CD14-positive monocyte (primary cell): ENCODE data around the gene ERLIN1. TPM values are rescaled to one million over a fixed set of nuclear protein-coding genes. Genes with fewer than 3 reads are reported as not detected.
A peak's percentile ranks its signal among the peaks of the same experiment; 100 is the strongest.

Experiments used
- DNase-seq, 3 donors: peaks; one replicate each; pipeline ENCODE4 v3.0.0-alpha.2; 2011 to 2022
- H2AFZ ChIP-seq: 2 replicates; pipeline ENCODE4 v1.6.0; 2012; ENCODE audit warnings: mild to moderate bottlenecking, low read depth, low read length, inconsistent platforms; ENCODE audit not compliant: insufficient read depth, poor library complexity, severe bottlenecking
- H3K27ac ChIP-seq, 2 donors: 1 replicate in 1 of 2; 2 replicates in 1 of 2; pipeline ENCODE4 v1.5.1; 2012 to 2013; ENCODE audit warnings: low read length in 2 of 2, control low read depth in 1 of 2, inconsistent platforms in 1 of 2, low read depth in 1 of 2, mild to moderate bottlenecking in 1 of 2
- H3K27me3 ChIP-seq, 2 donors: one replicate each; pipeline versions ENCODE4 v1.6.0 to v1.6.1; 2011 to 2013; ENCODE audit warnings: low read length in 2 of 2; ENCODE audit not compliant: control insufficient read depth in 2 of 2, insufficient read depth in 2 of 2
- H3K36me3 ChIP-seq, 2 donors: replicated peaks in 1 of 2; 1 replicate in 1 of 2; 2 replicates in 1 of 2; pipeline versions ENCODE4 v1.5.1 to v1.6.1; 2012 to 2013; ENCODE audit warnings: low read length in 2 of 2, control low read depth in 1 of 2, inconsistent platforms in 1 of 2, mild to moderate bottlenecking in 1 of 2; ENCODE audit not compliant: insufficient read depth in 2 of 2, control insufficient read depth in 1 of 2
- H3K4me1 ChIP-seq, 2 donors: 1 replicate in 1 of 2; 2 replicates in 1 of 2; pipeline versions ENCODE4 v1.5.1 to v1.6.1; 2012 to 2013; ENCODE audit warnings: low read length in 2 of 2, control low read depth in 1 of 2, inconsistent platforms in 1 of 2, mild to moderate bottlenecking in 1 of 2, moderate library complexity in 1 of 2; ENCODE audit not compliant: insufficient read depth in 2 of 2, control insufficient read depth in 1 of 2
- H3K4me2 ChIP-seq: replicated peaks from 2 replicates; pipeline ENCODE3; 2012; ENCODE audit warnings: low read length, moderate library complexity, mild to moderate bottlenecking; ENCODE audit not compliant: poor library complexity, severe bottlenecking; ENCODE audit errors: extremely low read depth
- H3K4me3 ChIP-seq, 3 experiments: fragments of 200-600 bp in 1 of 3; sonication (generic) in 1 of 3; replicated peaks in 1 of 3; 1 replicate in 2 of 3; 2 replicates in 1 of 3; pipeline ENCODE4 v1.5.1; 2011 to 2013; ENCODE audit warnings: low read length in 3 of 3, mild to moderate bottlenecking in 3 of 3, control low read depth in 2 of 3, low read depth in 2 of 3, inconsistent platforms in 1 of 3, moderate library complexity in 1 of 3
- H3K79me2 ChIP-seq: 2 replicates; pipeline ENCODE4 v1.6.0; 2012; ENCODE audit warnings: mild to moderate bottlenecking, control low read depth, inconsistent platforms, low read length, moderate library complexity; ENCODE audit not compliant: insufficient read depth
- H3K9ac ChIP-seq: 2 replicates; pipeline ENCODE4 v1.6.0; 2017; ENCODE audit warnings: low read length, mild to moderate bottlenecking; ENCODE audit not compliant: insufficient read depth, poor library complexity, severe bottlenecking
- H3K9me3 ChIP-seq, 2 donors: replicated peaks in 1 of 2; 1 replicate in 1 of 2; 2 replicates in 1 of 2; pipeline versions ENCODE4 v1.5.1 to v1.6.1; 2012 to 2013; ENCODE audit warnings: low read length in 2 of 2, control low read depth in 1 of 2; ENCODE audit not compliant: control insufficient read depth in 1 of 2, insufficient read depth in 1 of 2
- H4K20me1 ChIP-seq: 2 replicates; pipeline ENCODE4 v1.6.0; 2012; ENCODE audit warnings: mild to moderate bottlenecking, low read length, control low read depth, moderate library complexity; ENCODE audit not compliant: insufficient read depth
- H3K27ac Mint-ChIP-seq, 7 donors: one replicate each; pipeline ENCODE4 v1.8.0; 2020; ENCODE audit warnings: mild to moderate bottlenecking in 7 of 7, mixed read lengths in 7 of 7, moderate library complexity in 6 of 7, inconsistent platforms in 2 of 7
- H3K27me3 Mint-ChIP-seq, 3 donors: one replicate each; pipeline ENCODE4 v1.8.0; 2021 to 2022; ENCODE audit warnings: low read depth in 3 of 3, mild to moderate bottlenecking in 3 of 3, mixed read lengths in 3 of 3, moderate library complexity in 3 of 3, inconsistent platforms in 1 of 3
- H3K36me3 Mint-ChIP-seq, 2 donors: one replicate each; pipeline ENCODE4 v1.8.0; 2020; ENCODE audit warnings: mixed read lengths in 2 of 2, inconsistent platforms in 1 of 2, mild to moderate bottlenecking in 1 of 2
- H3K4me1 Mint-ChIP-seq: one replicate; pipeline ENCODE4 v1.8.0; 2020; ENCODE audit warnings: mild to moderate bottlenecking, mixed read lengths
- H3K4me3 Mint-ChIP-seq, 2 donors: one replicate each; pipeline ENCODE4 v1.8.0; 2020; ENCODE audit warnings: mild to moderate bottlenecking in 2 of 2, mixed read lengths in 2 of 2, moderate library complexity in 1 of 2
- H3K9me3 Mint-ChIP-seq, 7 donors: one replicate each; pipeline ENCODE4 v1.8.0; 2020 to 2022; ENCODE audit warnings: mixed read lengths in 7 of 7, mild to moderate bottlenecking in 6 of 7, moderate library complexity in 6 of 7, inconsistent platforms in 2 of 7
- CTCF ChIP-seq: fragments of 200-600 bp; IDR thresholded peaks from one replicate; pipeline ENCODE4 v1.8.0; 2022; ENCODE audit warnings: antibody characterized with exemption, mild to moderate bottlenecking
- whole genome bisulfite sequencing: methylation state at CpG from one replicate; pipeline ENCODE4 v1.1.5; 2013; ENCODE audit warnings: missing lambda C conversion rate; ENCODE audit not compliant: insufficient coverage; 5-methylcytosine and 5-hydroxymethylcytosine counted together
- intact Hi-C, 2 donors: fragments of 100-400 bp; cut with micrococcal nuclease; formaldehyde crosslinking; loops; one replicate each; pipeline versions ENCODE4 v1.15.0 to v1.15.1; 2023
- polyA minus RNA-seq: library from RNA; depleted of rRNA, polyadenylated mRNA; stranded (reverse); fragments of >200 nt; gene quantifications from 2 replicates; pipeline ENCODE4 v1.2.3, GENCODE V29; 2012
- polyA plus RNA-seq, 3 donors: library from polyadenylated mRNA; depleted of rRNA in 1 of 3; unstranded in 2 of 3; stranded (reverse) in 1 of 3; fragments of 300-500 nt in 2 of 3; fragments of >200 nt in 1 of 3; fragmentation: Illumina TruSeq in 2 of 3; gene quantifications; 1 replicate in 2 of 3; 2 replicates in 1 of 3; pipeline ENCODE4 v1.2.3, GENCODE V29; 2012 to 2021
- total RNA-seq, 12 experiments: library from RNA in 1 of 12; stranded (reverse) in 1 of 12; fragments of 120-200 nt in 1 of 12; gene quantifications; one replicate each; pipeline ENCODE4 v1.2.4 and lab custom pipeline; 2013 to 2026; ENCODE audit warnings: mixed read lengths in 6 of 12, inconsistent platforms in 1 of 12

The ERLIN1 gene
- 12.7 TPM for total RNA-seq (2013)
- 10 to 100 TPM; 14.5 to 31.4 (median 18.7) TPM for polyA plus RNA-seq
- 6.1 and 8.5 TPM in 2 replicates for polyA minus RNA-seq
- 4.2 to 38.9 (median 26.2) reads per million in 11 experiments for total RNA-seq (lab: John Stamatoyannopoulos, UW)

GRCh38 chr10:100185364-100186252, at the start of gene ERLIN1:
Gene ERLIN1 (minus strand): TSS chr10:100186029. CDS start chr10:100185626, 403 bp downstream.
- no peaks in the 10 kb centered on the region for H3K9me3 ChIP-seq
- H3K36me3 ChIP-seq: peaks cover 13 to 24% of the 10 kb centered on the region in 2 donors
- peak within 1 kb of the TSS; percentile 77 for H2AFZ ChIP-seq
- peak; percentile 84 to 89 (median 89) for DNase-seq
- Mint-ChIP-seq H3K36me3 (peaks cover 15 to 19% of the 10 kb centered on the region in 2 donors), H3K4me1 (peaks cover 62% of the 10 kb centered on the region), H3K9me3 (no peaks in the 10 kb centered on the region), H3K27me3 (peaks cover 0 to 2% (median 0%) of the 10 kb centered on the region in 3 donors), H3K4me3 (peak within 1 kb of the TSS; percentile 90 to 99), H3K27ac (peak within 1 kb of the TSS; percentile 96 to 99 (median 98))
- WGBS: under 1% methylated on average over 65 of the region's 65 CpGs
- peak within 1 kb of the TSS; percentile 97 for H3K9ac ChIP-seq
- no peaks in the 10 kb centered on the region for H3K27me3 ChIP-seq
- H3K4me2 ChIP-seq: peak within 1 kb of the TSS; percentile 93
- peaks cover 89% of the 10 kb centered on the region for H3K79me2 ChIP-seq
- intact Hi-C loops: loop anchor here (5.0 to 10.0 kb wide), 3 partner anchors 42 to 99 kb away; partner anchors contain the start of genes BLOC1S2 (in 1 of the 2), CHUK (in 1 of the 2) and CWF19L1 (in 1 of the 2)
- H3K4me1 ChIP-seq: peaks cover 50 to 53% of the 10 kb centered on the region in 2 donors
- no peaks in the 10 kb centered on the region for H4K20me1 ChIP-seq
- peak within 1 kb of the TSS; percentile 81 to 99 (median 91) for H3K4me3 ChIP-seq
- no peak for TF ChIP-seq CTCF
- peak within 1 kb of the TSS; percentile 97 to 98 for H3K27ac ChIP-seq

DNA sequence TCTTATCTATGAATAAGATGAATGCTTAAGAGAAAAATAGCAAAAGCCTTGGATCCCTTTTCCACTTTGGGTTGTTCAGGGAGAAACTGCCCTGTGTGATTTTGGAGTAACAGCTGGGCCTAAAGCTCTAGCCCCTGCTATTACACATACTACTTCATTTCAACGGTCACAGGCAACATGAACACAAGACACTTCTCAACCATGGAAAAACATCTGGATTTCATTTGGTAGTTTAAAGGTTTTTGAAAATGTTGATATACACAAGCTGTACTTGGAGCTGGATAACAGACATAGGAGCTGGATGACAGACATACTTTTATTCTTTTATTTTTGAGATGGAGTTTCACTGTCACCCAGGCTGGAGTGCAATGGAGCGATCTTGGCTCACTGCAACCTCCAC, 46.3 kb upstream of the ERLIN1 start:
- Mint-ChIP-seq H3K9me3 (no peaks in the 10 kb centered on the region), H3K4me3 (no peak overlapping the region), H3K36me3 (peaks cover 48 to 58% of the 10 kb centered on the region in 2 donors), H3K27me3 (no peaks in the 10 kb centered on the region), H3K4me1 (peaks cover 21% of the 10 kb centered on the region), H3K27ac (peak overlapping the region in 1 of 7 donors; percentile 41)
- Histone ChIP-seq H3K9ac (no peak overlapping the region), H3K27me3 (no peaks in the 10 kb centered on the region), H3K79me2 (peaks cover 23% of the 10 kb centered on the region), H3K9me3 (no peaks in the 10 kb centered on the region), H3K4me3 (no peak overlapping the region), H3K27ac (no peak overlapping the region), H3K4me2 (no peak overlapping the region), H2AFZ (no peak overlapping the region), H3K4me1 (peaks cover 11 to 18% of the 10 kb centered on the region in 2 donors), H4K20me1 (peaks cover 8% of the 10 kb centered on the region), H3K36me3 (peaks cover 49 to 62% of the 10 kb centered on the region in 2 donors)
- TF ChIP-seq CTCF: no peak
- WGBS: no CpG with 5 or more reads among the region's 2 CpGs
- intact Hi-C loops: no loop called here
- no peak for DNase-seq
